AG09319 (cell line): ENCODE data around the gene ZNF862.

Experiments used
- DNase-seq: peaks from one replicate; pipeline ENCODE4 v3.0.0-alpha.2; 2010; ENCODE audit warnings: low read depth; ENCODE audit errors: extremely low read depth
- CTCF ChIP-seq: IDR thresholded peaks from 2 replicates; pipeline ENCODE4 v1.5.1; 2011; ENCODE audit warnings: low read depth, mild to moderate bottlenecking, inconsistent platforms, low read length, moderate library complexity

The ZNF862 gene

GRCh38 chr7:149855361-149856305, 17.5 kb downstream of the ZNF862 start:
- DNase-seq = no peak
- TF ChIP-seq CTCF = no peak

- no peak for TF ChIP-seq CTCF
- DNase-seq = no peak
Observed at GRCh38 chr7:149856583-149856982, 18.4 kb downstream of the ZNF862 start.

GRCh38 chr7:149859369-149859768, 21.2 kb downstream of the ZNF862 start:
- DNase-seq = no peak
- no peak for TF ChIP-seq CTCF

GRCh38 chr7:149859876-149860275, 21.7 kb downstream of the ZNF862 start:
- no peak for DNase-seq
- TF ChIP-seq CTCF = no peak

GRCh38 chr7:149860821-149861727, 22.9 kb downstream of the ZNF862 start:
- TF ChIP-seq CTCF = peak; percentile 27
- DNase-seq = no peak

- no peak for DNase-seq
- no peak for TF ChIP-seq CTCF
Observed at GRCh38 chr7:149861728-149862045, 23.5 kb downstream of the ZNF862 start.

GRCh38 chr7:149862156-149862555, 24.0 kb downstream of the ZNF862 start:
- no peak for DNase-seq
- no peak for TF ChIP-seq CTCF
